Stimulated activated CD4-positive, alpha-beta T cell treated with anti-CD3 and anti-CD28 coated beads, TNF-alpha, amount 100 ng/mL, for 1 hour (primary cell): ENCODE results near the gene CNTN5.

Experiments used
- DNase-seq, 3 donors: peaks; one replicate each; pipeline ENCODE4 v3.0.0-alpha.2; 2020; ENCODE audit warnings: low read depth in 3 of 3, low spot score in 1 of 3

Gene CNTN5

GRCh38 chr11:99162819-99163218 lies 142.1 kb downstream of the CNTN5 start:
- no peak for DNase-seq

- no peak for DNase-seq
These were observed 149.8 kb downstream of the CNTN5 start for GRCh38 chr11:99170591-99170990.

DNA sequence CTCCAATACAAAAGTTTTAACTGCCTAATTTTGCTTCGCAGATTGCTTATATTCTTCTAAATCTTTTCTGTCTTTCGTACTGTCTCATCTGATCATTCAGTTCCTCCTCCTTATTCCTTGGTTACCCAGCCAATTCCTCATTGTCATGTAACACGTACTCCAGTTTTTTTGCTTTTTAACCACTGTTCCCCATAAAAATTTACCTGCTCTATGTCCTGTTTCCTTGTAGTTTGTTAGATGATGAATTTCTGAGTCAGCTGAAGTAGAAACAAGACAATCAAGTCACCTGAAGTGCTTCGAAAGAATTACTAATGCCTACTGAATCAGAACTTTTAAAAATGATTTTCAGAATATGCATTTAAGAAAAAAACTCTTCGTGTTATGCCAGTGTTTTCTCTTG lies 150.6 kb downstream of the CNTN5 start:
- no peak for DNase-seq

DNA sequence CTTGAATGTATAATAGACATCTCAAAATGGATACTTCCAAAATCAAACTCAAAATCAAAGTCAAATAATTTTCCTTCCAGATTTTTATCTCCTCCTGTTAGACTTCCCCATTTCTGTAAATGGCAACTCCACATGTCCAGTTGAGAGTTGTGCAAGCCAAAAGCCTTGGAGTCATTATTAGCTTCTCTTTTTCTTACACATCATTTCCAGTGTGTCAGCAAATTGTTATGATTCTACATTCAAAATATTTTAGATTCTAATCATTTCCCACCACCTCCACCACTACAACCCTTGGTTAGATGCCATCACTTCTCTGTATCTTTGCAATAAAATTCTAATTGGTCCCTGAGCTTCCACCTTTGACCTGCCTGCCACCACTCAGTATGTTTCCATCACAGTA lies 155.7 kb downstream of the CNTN5 start:
- no peak for DNase-seq

DNA sequence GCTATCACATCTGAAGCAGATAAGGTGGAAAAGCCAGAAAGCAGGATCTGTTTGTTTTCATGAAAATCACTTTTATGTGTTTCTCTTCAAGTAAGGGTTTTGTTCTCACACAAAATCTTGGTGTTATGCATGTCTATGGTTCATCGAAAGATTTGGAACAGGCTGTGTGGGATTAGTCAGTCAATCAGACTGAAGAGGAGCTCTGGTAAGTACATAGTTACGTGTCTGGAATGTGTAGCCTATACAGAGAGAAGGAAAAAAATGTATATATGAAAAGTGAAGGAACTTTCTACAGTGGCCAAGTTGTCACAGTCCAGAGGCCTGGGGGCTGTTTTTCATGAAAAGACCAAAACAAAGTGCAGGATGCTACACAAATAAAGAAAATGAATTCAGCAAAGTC lies 156.7 kb downstream of the CNTN5 start:
- no peak for DNase-seq

DNA sequence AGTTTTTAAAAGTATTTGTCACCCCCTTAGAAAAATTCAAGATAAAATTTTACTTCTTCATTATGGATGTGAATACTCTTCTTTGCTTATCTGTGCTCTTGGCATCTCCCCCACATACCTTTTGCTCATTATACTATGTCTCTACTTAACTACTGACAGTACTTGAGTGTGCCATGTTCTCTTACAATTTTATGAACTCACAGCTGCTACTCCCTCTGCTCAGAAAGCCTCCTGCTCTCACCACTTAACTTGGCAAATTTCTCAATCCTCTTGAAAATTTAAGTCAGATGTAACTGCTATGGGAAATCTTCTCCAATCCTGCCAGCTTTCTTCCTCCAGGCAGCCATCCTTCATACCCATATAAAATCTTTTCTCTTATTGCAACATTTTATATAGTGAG lies 163.4 kb downstream of the CNTN5 start:
- DNase-seq, result no peak

DNA sequence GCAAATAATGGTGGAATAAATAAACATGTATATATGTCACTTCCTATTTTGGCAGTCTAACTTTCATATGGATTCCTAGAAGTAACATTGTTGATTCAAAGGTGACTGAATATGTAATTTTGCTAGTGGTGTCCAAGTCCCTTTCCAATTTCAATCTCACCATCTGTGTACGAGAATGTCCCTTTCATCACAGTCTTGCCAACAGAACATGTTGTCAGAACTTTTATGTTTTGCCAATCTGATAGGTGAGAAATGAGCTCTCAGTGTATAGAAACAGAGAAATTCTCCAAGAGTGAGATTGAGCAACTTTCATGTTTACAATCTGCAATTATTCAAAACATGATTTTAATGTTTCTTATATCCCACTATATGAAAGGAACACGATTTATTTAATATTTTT lies 167.5 kb downstream of the CNTN5 start:
- no peak for DNase-seq

- DNase-seq, result no peak
These were observed 172.0 kb downstream of the CNTN5 start for GRCh38 chr11:99192716-99193115.

DNA sequence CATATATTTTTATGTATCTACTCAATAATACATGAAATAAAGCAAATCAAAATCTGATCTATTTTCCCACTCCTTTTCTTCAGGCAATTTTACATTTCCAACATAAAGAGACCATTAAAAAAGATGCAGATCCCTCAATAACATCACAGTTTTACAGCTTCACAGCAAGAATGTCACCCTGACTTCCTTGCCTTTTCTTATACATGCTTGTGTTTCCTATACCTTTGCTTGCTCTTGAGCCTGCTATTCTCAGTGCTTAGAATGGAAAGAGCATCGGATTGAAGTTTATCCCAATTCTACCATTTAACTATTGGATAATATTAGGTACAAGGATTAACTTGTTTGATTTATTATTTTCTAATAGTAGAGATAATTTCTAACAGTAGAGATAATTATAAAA lies 176.7 kb downstream of the CNTN5 start:
- no peak for DNase-seq

- DNase-seq, result no peak
These were observed 177.5 kb downstream of the CNTN5 start for GRCh38 chr11:99198215-99198614.

DNA sequence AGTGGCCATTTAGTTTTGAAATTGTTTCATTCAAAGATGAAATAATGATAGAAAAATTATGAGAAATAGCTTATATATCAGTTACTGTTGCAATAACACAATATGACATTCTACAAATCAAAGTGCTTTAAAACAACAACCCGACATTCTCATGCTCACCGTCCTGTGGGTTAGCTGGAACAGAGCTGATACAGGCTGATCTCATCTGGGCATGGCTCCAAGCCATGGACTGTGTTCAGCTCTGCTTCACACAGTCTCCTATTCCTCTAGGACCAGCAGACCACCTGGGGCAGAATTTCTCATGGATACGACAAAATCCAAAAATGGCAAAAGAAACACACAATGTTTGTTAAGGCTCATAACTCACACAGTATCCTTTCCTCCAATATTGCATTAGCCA lies 178.6 kb downstream of the CNTN5 start:
- no peak for DNase-seq

- no peak for DNase-seq
These were observed 180.0 kb downstream of the CNTN5 start for GRCh38 chr11:99200720-99201119.

GRCh38 chr11:99208813-99209212 lies 188.1 kb downstream of the CNTN5 start:
- no peak for DNase-seq

DNA sequence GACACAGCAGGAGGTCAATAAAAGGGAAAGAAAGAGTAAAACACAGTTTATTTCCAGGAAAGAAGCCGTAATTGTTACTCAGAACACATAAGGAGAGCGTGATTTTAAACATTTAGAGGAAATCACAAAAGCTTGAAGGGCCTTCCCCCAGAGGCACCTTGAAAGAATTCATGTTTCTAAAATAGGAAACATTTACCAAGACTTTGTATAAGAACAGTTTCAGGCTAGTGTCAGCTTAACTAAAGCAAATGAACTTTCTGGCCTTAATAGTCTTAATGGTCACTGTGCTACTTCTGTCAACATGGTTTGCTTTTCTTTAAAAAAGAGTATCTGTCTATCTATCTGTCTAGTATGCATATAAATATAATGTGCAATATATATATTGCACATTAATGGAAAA lies 208.8 kb downstream of the CNTN5 start:
- DNase-seq, result no peak

DNA sequence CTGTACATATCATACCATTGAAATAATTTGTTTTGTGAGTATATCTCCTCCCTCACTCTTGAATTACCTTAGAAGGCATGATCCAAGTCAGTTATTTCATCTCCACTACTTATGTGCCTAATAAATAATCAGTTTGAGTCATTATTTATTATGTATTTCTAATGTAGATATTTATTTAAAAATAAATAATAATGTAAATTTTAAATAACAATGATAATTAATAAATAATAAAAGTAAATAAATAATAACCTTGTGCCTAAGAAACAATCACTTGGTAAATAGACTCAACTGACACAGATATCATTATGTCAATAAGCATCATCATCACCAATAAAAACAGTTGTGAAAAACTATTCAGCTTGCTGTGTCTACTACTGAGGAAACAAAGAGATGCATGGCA lies 213.8 kb downstream of the CNTN5 start:
- no peak for DNase-seq

DNA sequence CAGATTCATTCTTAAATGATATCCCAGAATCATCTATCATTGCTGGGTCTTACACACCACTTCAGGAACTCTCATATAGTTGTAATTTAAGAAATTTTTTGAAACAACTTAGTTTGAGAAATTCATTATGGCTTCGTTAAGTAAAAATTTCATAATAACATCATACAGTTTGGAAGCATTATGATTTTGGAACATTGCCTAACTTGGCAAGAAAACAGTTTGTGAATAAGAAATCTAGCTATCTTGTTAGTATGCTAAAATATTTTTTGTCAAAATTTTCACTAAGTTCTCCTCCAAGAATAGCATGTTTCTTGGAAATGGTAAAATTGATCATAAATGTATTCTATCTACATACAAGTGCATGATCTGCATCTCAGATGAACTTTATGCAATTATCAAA lies 217.7 kb downstream of the CNTN5 start:
- no peak for DNase-seq

GRCh38 chr11:99240192-99241030 lies 219.7 kb downstream of the CNTN5 start:
- no peak for DNase-seq

DNA sequence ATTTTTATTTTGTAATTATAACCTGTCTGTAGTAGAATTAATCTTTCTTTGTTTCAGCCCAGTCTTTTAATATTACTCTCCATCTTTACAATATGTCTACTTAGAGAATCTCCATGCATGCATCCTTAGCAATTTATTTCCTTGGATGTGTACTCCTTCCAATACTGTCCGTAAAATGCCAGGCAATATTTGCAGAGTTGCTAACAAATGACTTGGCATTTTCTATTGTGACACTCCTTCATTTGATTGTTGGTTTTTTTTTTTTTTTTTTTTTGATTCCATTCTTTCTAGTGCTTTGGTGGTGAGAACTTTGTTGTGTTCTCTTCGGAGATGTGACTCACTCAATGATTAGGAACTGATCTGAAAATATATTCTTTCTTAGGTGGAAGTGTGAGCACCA lies 220.3 kb downstream of the CNTN5 start:
- no peak for DNase-seq

DNA sequence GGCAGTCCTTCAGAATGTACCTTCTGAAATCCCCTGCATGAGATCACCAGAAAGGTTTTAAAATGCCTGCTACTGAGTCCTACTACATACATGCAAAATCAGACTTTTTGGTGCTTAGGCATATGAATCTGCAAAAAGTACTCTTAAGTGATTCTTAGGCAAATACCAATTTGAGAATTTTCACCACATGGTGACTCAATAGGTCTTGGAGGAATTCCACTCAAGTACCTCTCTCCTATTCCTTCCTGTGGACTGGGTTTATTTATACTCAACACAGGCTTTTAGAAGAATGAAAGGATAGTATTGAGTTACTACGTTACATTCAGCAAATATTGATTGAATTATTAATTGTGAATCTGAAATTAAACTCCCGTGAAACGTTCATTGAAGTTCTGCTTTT lies 223.9 kb downstream of the CNTN5 start:
- no peak for DNase-seq

DNA sequence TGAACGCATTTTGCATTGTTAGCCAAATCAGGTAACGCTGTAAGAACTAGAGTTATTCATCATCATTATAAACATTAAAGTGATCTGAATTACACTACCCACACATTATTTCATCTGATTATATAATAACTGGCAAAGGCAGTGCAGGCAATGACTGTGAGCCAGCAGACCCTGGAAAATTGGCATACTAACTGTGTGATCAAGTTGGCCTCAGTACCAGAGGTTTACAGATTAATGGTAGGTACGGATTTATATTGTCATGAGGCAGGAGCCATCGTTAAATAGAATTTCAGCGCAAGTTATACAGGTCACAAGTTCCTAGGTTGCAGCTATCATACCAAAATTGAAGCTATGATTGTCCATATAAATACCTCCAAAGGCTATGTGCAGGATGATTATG lies 225.4 kb downstream of the CNTN5 start:
- no peak for DNase-seq

DNA sequence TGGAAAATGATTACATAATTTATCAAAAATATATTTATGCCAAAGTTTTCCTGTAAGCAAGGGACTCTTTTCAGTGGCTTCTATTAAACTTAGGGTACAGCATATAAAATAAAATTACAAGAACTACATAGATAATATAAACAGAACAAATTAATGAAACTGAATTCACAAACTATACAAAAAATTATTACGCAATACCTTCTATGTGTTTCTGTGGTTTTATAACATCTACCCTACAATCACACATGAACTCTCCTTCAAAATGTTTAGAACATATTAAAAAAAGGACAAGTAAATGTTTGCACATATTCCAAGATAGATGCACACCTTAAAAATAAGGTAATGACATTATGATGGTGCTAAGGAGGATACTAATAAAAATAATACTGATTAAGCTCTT lies 235.9 kb downstream of the CNTN5 start:
- DNase-seq, result no peak

GRCh38 chr11:99257131-99257530 lies 236.4 kb downstream of the CNTN5 start:
- DNase-seq, result no peak

DNA sequence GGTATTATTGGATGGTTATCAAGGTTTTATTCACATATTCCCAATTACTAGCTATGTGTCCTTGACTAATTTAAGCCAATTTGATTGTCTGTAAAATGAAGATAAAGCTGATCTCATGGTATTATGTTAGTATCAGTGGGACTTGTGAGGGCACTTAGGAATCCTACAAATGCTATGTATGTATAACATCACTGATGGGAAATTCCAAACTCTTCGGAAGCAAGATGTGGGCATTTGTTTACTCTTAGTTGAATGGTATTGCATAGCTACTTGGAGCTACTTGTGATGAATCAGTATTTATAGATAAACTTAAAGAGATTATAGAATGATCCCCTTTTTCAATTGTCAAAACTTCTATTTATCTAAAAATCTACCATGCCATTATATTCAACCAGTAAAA lies 239.9 kb downstream of the CNTN5 start:
- no peak for DNase-seq
